DND-41 (cell line): ENCODE measurements around the gene HDAC4.
A peak's percentile ranks its signal among the peaks of the same experiment; 100 is the strongest.

ENCODE experiments used
- CTCF ChIP-seq: IDR thresholded peaks from 2 replicates; pipeline ENCODE4 v1.5.1; 2012; ENCODE audit warnings: borderline replicate concordance, low read length, moderate library complexity, mild to moderate bottlenecking; ENCODE audit not compliant: poor library complexity, severe bottlenecking; ENCODE audit errors: extremely low read depth
- EZH2 ChIP-seq: IDR thresholded peaks from 3 replicates; pipeline ENCODE4 v1.6.1; 2012; ENCODE audit warnings: borderline replicate concordance, low read depth, mild to moderate bottlenecking, moderate library complexity, low read length, inconsistent platforms; ENCODE audit not compliant: severe bottlenecking

- peak; percentile 23 for TF ChIP-seq CTCF
- TF ChIP-seq EZH2, result no peak
Observed at GRCh38 chr2:239289545-239289944, 111.3 kb downstream of the HDAC4 start.
